ENCODE results near the gene LIPA.

DNA sequence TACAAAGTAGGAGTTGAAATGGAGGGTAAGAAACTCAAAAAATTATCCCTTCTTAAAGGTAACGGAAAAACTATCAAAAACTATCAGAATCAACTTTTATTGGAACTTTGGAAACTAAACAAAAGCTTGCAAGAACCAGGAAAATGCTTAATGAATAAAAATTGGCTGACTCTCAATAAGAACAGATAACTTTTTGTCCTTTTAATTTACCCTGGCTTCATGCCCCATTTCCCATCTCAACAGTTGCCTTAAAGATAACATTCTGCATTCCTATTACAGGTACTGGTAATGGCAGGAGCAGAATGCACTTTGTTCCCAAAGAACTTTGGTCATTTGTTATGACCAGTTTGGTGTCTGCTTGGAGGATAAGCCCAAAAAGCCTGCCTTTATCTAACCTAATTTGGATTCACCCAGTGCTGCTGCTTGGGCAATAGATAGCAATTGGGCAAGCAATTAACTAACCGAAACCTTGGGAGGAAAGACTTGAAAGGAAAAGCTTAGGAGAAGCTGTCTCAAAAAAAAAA lies 62.3 kb downstream of the LIPA start:
- TF ChIP-seq POLR2A (IDR thresholded peaks at IDR 0.05), result no peak
- TF ChIP-seq, protein P1, sequence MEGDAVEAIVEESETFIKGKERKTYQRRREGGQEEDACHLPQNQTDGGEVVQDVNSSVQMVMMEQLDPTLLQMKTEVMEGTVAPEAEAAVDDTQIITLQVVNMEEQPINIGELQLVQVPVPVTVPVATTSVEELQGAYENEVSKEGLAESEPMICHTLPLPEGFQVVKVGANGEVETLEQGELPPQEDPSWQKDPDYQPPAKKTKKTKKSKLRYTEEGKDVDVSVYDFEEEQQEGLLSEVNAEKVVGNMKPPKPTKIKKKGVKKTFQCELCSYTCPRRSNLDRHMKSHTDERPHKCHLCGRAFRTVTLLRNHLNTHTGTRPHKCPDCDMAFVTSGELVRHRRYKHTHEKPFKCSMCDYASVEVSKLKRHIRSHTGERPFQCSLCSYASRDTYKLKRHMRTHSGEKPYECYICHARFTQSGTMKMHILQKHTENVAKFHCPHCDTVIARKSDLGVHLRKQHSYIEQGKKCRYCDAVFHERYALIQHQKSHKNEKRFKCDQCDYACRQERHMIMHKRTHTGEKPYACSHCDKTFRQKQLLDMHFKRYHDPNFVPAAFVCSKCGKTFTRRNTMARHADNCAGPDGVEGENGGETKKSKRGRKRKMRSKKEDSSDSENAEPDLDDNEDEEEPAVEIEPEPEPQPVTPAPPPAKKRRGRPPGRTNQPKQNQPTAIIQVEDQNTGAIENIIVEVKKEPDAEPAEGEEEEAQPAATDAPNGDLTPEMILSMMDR (IDR thresholded peaks at IDR 0.05), result no peak
- TF ChIP-seq EP300 (IDR thresholded peaks at IDR 0.05), result no peak
